SH-SY5Y (cell line): ENCODE data around the gene PDXK.

ENCODE experiments used
- GATA2 ChIP-seq: IDR thresholded peaks from 2 replicates; pipeline ENCODE4 v1.6.1; 2011; ENCODE audit warnings: mild to moderate bottlenecking, low read depth, low read length
- GATA3 ChIP-seq: IDR thresholded peaks from 2 replicates; pipeline ENCODE4 v1.6.1; 2011; ENCODE audit warnings: low read depth, mild to moderate bottlenecking, low read length, moderate library complexity

Gene PDXK

GRCh38 chr21:43778469-43779335 is 59.8 kb downstream of the PDXK start:
- no peak for TF ChIP-seq GATA2

DNA sequence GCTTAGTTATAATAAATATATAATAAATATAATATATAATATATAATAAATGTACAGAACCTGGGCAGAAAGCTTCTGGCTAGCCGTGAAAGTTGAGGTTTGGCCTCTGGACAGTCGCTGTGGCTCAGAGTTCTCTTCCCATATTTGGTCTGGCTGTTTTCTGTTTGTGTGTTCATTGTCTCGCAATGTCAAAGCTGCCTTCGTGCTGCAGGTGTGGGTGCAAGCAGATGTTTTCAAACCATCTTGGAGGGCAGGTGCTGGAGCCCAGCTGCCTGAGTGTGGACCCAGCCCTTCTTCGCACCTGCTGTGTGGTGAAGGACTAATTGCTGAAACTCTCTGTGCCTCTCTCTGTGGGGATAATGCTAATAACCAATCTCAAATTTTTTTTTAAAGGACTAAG is 60.7 kb downstream of the PDXK start:
- TF ChIP-seq GATA2 (no peak), GATA3 (no peak)

GRCh38 chr21:43781846-43782245 is 62.9 kb downstream of the PDXK start:
- no peak for TF ChIP-seq GATA2
- TF ChIP-seq GATA3 = no peak

- TF ChIP-seq GATA3 (no peak), GATA2 (no peak)
Measured at GRCh38 chr21:43782431-43783097, 63.6 kb downstream of the PDXK start.

DNA sequence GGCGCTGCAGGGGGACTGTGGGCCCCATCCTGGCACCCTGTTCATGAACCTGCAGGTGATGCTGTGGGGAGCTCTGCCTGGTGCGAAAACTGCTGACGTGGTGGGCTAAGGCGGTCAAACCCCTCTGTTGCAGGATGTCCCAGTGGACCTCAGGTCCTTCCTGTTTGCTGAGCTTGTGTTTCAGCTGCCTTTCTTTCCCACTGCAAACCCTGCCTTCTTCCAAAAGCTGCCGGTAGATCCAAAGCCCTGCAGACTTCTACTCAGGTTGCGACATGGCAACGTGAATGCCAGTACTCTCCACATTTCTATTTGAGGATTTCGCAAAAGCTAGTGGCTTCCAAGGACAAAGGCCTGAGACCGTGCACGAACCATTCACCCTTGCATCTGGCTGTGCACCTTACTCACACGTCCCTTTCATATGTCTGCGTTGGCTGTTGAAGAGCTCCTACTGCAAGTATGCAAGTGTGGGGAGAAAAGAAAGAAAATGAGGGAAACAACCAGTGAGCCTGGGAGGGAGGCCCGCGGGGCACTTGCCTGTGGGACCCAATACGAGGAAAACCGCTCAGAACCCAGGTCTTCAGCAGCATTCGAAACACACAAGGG is 64.3 kb downstream of the PDXK start:
- TF ChIP-seq GATA3 (no peak), GATA2 (no peak)

DNA sequence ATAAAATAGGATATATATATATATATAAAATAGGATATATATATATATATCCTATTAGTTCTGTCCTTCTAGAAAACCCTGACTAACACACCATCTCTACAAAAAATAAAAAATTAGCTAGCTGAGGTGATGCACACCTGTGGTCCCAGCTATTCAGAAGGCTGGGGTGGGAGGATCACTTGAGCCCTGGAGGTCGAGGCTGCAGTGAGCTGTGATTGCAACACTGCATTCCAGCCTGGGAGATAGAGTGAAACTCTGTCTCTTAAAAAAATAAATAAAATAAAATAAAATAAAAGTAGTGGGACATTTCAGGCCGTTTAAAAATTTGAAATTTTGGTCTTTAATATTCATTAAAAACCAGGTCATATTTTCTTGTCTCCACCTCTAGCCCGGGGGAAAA is 66.2 kb downstream of the PDXK start:
- TF ChIP-seq GATA2 (no peak), GATA3 (no peak)

- no peak for TF ChIP-seq GATA3
- no peak for TF ChIP-seq GATA2
Measured at GRCh38 chr21:43786300-43786806, 67.4 kb downstream of the PDXK start.

GRCh38 chr21:43786807-43787440 is 68.0 kb downstream of the PDXK start:
- TF ChIP-seq GATA3 (no peak), GATA2 (no peak)

DNA sequence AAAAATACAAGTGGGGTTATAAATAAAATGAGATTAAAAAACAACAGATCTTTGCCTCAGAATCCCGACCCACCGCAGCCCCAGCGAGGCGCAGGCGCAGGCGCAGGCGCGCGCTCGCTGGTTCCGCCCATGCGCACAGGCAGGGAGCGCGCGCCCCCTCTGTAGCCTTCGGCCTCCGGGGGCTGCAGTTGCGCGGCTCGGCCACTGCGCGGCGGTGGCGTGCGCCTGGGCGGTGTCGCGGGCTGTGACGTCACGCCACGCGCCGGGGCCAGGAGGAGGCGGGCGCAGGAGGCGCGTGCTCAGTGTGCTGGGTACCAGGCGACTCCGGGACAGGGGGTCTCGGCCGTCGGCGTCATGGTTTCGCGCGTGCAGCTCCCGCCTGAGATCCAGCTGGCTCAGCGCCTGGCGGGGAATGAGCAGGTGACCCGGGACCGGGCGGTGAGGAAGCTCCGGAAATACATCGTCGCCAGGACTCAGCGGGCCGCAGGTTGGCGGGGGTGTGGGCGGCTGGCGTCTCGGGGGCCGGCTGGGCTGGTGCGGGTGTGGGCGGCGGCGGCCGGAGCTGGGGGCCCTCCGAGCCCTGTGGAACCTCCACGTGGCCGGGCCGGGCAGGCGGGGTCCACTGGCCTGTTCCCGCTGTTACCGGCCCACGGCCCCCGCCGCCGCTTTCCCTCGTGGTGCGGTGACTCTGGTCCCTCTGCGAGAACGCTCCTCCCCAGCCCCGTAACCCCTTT is 70.5 kb downstream of the PDXK start, which contains the start of gene RRP1:
Gene RRP1 (plus strand): TSS at position 302 of the 734 bp plus-strand sequence. CDS start 53 bp downstream, at position 355.
- no peak for TF ChIP-seq GATA3
- TF ChIP-seq GATA2 = peak; percentile 2; the same call in 1 of the 2 replicates

DNA sequence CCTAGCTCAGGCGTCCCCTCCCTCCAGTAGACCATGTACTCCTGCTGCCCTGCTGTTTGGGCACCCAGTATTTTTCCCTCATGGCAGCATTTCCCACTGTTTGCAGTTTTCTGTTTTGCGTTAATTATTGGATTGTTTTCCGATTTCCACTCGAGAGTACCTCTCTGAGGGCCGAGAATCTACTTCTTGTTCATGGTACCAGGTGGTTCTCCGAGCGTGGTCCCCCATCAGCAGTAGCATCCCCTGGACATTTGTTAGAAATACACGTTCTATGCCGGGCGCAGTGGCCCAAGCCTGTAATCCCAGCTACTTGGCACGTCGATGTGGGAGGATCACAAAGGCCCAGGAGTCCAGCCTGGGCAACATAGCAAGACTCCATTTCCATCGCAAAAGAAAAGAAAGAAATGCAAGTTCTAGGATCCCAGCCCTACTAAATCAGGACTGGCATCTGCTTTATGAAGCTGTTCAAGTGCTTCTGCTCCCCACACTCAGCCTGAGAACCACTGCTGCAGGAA is 71.1 kb downstream of the PDXK start:
- TF ChIP-seq GATA3 (no peak), GATA2 (no peak)

GRCh38 chr21:43792406-43792805 is 73.5 kb downstream of the PDXK start:
- TF ChIP-seq GATA3 (no peak), GATA2 (no peak)

DNA sequence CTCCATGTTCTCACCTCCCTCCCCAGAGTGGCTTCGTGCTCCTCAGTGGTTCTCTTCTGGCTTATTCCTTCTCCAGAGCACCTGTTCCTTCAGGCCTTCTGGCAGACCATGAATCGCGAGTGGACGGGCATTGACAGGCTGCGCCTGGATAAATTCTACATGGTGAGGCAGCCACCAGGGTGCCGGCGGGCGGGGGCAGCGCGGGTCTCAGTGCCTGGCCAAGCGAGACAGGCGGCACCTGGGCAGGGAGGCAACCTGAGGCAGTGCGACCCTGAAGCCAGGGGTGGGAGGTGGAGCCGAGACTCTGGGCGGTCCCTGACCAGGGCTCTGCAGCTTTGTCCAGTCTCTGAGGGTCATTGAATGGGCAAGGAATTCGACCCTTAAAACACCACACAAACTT is 74.3 kb downstream of the PDXK start:
- TF ChIP-seq GATA3 (no peak), GATA2 (no peak)

GRCh38 chr21:43794311-43794710 is 75.4 kb downstream of the PDXK start:
- TF ChIP-seq GATA3 = no peak
